ENCODE measurements around the gene SPACA5. TPM values are rescaled to one million over a fixed set of nuclear protein-coding genes. Genes with fewer than 3 reads are reported as not detected.

Gene SPACA5
- total and polyA plus RNA-seq, 9 of the 15 experiments (the other 6 are each of a cell fraction or from before 2014, with no cell fraction given) = not detected

DNA sequence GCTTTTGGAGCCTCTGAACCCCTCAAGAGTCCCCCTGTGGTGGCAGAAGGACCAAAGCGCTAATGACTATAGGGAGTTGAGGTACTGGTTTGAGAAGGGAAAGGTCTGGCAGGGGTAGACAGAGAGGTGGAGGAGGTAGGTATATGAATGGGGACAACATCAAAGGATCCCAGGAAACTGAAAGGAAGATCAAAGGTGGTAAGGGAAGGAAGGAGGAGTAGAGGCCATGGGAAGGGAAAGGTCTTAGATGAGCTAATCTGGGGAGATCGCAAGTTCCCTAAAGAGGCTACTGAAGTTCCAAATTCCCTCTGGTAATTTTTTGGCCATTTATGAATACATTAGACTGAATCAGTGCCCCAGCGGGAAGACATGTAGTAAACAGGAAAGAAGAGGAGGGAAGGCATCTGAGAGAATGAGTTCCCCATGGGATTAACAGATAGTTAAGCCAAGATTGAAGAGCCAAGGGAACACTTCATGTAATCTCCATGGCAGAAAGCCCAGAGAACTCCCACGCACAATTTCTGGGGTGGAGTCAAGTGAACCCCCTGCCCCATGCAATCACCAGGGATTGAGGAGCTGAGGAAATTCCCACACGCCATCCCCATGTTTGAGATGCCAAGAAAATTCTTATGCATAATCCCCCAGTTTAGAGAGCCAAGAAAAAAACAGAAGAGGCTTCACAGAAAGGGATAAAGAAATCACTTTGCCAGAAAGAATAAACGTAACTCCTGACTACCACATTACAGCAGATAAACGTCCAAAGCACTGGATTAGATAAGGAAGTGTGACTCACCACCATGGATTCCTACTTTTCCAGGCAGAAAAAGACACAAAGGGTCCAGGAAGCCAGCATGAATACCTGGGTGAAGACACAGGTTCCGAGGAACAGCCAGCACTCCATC, 38.9 kb downstream of the SPACA5 start (continued):
- TF ChIP-seq JUND (IDR thresholded peaks at IDR 0.05; ENCODE audit: borderline replicate concordance, low read depth, low read length) = peak; percentile 44; the same call in 1 of the 2 replicates
- no peak for TF ChIP-seq JUND (tag; IDR thresholded peaks at IDR 0.05; ENCODE audit: borderline replicate concordance, low read depth, low read length)

DNA sequence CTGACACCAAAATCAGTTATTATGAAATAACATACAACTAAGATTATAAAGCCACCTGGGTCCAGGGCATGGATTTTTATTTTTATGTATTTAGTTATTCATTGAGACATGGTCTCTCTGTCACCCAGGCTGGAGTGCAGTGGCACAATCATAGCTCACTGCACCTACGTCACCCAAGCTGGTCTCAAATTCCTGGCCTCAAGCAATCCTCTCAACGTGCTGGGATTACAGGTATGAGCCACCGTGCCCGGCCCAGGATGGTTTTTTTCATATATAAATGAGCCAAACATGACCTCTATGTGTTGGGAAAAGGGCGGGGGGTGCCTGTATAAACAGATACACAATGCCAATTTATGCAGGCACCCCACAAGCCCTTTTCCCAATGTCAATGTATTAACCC, 40.1 kb downstream of the SPACA5 start:
- BruUV-seq (replicated peaks) = no TSS peak
- no peak overlapping the region for H3K9ac ChIP-seq (ENCODE audit: insufficient read depth in 1 of 2, low read depth in 2 of 2, low read length in 2 of 2)
- no peak overlapping the region for H2AFZ ChIP-seq (ENCODE audit: low read depth, low read length)
- no peak for ATAC-seq
- no peak overlapping the region for H3K4me2 ChIP-seq (ENCODE audit: insufficient read depth, low read length)
- no peaks in the 10 kb centered on the region for H3K36me3 ChIP-seq (ENCODE audit: control insufficient read depth, insufficient read depth, low read length)
- no peaks in the 10 kb centered on the region for H3K9me3 ChIP-seq (replicated peaks; ENCODE audit: control insufficient read depth, insufficient read depth, low read depth, low read length)
- no peak overlapping the region for H3K4me3 ChIP-seq
- no peaks in the 10 kb centered on the region; a peak in 1 of 5 replicates for H3K4me1 ChIP-seq (replicated peaks in 1 of 2; ENCODE audit: control insufficient read depth in 2 of 2, insufficient read depth in 2 of 2, low read length in 2 of 2)
- ChIA-PET CTCF (ENCODE audit: low intra/inter-chr PET ratio) (no interaction called here), POLR2A (no interaction called here)
- H3K27ac ChIP-seq (ENCODE audit: extremely low read depth, low read depth, low read length) = no peak overlapping the region
- H3K27me3 ChIP-seq (ENCODE audit: control insufficient read depth in 2 of 2, insufficient read depth in 2 of 2, low read length in 2 of 2) = no peaks in the 10 kb centered on the region; a peak in 1 of 5 replicates
- WGBS (ENCODE audit: insufficient coverage, low coverage, missing lambda C conversion rate) = 0% methylated on average over 5 of the region's 5 CpGs
- no peak for FAIRE-seq
- H3K9me1 ChIP-seq (ENCODE audit: control insufficient read depth, insufficient read depth, low read length) = no peaks in the 10 kb centered on the region
- no peaks in the 10 kb centered on the region for H3K79me2 ChIP-seq (ENCODE audit: control insufficient read depth, insufficient read depth, low read length)
- TF ChIP-seq CSDE1 (IDR thresholded peaks at IDR 0.05) (no peak), RBM15 (IDR thresholded peaks at IDR 0.05; ENCODE audit: insufficient read depth, low read length) (no peak), NFE2 (IDR thresholded peaks at IDR 0.05; ENCODE audit: low read depth) (no peak)
- TF ChIP-seq, protein P1, sequence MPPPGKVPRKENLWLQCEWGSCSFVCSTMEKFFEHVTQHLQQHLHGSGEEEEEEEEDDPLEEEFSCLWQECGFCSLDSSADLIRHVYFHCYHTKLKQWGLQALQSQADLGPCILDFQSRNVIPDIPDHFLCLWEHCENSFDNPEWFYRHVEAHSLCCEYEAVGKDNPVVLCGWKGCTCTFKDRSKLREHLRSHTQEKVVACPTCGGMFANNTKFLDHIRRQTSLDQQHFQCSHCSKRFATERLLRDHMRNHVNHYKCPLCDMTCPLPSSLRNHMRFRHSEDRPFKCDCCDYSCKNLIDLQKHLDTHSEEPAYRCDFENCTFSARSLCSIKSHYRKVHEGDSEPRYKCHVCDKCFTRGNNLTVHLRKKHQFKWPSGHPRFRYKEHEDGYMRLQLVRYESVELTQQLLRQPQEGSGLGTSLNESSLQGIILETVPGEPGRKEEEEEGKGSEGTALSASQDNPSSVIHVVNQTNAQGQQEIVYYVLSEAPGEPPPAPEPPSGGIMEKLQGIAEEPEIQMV (tag; conservative IDR thresholded peaks at IDR 0.05; ENCODE audit: low read depth) = no peak
- no peak for DNase-seq (ENCODE audit: extremely low read depth in 1 of 4, low spot score in 3 of 4)
- H4K20me1 ChIP-seq (replicated peaks; ENCODE audit: control insufficient read depth, insufficient read depth, low read length) = no peaks in the 10 kb centered on the region
- in situ Hi-C loops (cut with MboI) (loop anchor here (25.0 kb wide), 1 partner anchor 535 kb away; no protein-coding TSS in a partner anchor), intact Hi-C loops (cut with micrococcal nuclease) (no loop called here)

Measured in K562 (cell line).